IPS DF 19.7 (cell line): ENCODE measurements around the gene HMGN2.
"Not testable (repeated sequence)": the region's sequence is repeated elsewhere in the genome, so short reads cannot be mapped to it uniquely, and the experiment has no call there.

Source experiments
- DNase-seq: peaks from one replicate; pipeline ENCODE4 v3.0.0-alpha.2; 2013; ENCODE audit warnings: low read depth, low spot score

The HMGN2 gene

DNA sequence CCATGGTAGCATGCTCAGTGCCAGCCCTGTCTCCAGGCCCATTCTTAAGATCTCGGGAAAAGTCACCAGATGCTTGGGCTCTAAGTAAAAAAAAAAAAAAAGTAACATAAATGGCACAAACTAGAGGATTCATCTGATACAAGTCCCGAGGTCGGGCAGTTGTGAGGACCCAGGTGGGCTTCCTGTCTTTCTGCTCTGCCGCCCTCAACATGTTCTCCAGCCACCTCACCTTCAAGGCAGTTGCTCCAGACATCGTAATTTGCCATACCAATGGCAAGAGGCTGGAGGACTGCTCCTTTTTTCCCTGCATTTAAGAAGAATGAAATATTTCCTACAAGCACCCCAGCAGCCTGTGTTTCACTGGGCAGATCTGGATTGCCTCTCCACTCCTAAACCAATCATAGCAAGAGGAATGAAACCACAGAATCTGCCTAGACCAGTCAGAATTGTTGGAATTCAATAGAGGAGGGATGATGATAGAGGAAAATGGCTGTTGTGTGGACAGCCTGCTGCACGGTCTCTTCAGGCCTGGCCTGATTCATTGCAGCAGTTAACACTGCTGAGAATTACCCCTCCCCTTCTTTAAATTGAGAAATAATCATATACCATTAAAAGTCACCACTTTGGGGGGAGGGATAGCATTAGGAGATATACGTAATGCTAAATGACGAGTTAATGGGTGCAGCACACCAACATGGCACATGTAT, 5.4 kb downstream of the HMGN2 start:
- no peak for DNase-seq

DNA sequence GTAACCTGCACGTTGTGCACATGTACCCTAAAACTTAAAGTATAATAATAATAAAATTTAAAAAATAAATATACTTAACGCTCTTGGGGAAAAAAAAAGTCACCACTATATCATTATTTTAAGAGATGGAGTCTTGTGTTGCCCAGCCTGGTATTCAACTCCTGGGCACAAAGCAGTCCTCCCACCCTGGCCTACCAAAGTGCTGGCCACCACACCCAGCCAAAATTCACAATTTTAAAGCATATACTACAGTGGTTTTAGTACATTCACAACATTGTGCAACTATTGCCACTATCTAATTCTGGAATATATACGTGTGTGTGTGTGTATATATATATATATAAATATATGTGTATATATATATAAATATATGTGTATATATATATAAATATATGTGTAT, 5.9 kb downstream of the HMGN2 start:
- no peak for DNase-seq

DNA sequence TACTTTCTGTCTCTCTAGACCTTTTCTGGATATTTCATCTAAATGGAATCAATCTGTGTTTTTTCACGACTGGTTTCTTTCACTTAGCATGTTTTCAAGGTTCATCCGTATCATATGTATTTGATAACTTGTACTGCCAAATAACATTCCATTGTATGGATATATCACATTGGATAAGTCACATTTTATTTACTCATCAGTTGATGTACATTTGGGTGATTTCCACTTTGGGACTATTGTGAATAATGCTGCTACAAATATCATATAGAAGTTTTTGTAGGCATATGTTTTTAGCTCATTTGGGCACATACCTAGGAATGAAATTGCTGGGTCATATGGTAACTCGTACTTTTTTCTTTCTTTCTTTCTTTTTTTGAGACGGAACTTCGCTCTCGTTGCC, 6.7 kb downstream of the HMGN2 start:
- DNase-seq = no peak

DNA sequence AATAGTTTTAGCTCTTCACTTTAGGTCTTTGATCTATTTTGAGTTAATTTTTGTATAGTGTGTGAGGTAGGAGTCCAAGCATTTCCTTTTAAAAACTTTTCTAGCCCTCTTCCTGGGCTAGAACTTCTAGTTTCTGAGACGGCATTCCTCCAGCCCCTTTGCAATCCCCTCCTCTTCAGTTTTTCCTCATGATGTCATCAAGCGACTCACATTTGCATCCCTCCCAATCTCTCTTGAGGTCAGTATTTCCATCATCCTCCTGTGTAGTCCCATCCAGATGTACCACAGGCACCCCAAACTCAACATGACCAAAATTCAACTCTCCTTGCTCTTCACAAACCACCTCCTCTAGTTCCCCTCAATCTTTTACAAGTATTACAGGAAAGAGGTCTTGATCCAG, 10.7 kb downstream of the HMGN2 start:
- no peak for DNase-seq

DNA sequence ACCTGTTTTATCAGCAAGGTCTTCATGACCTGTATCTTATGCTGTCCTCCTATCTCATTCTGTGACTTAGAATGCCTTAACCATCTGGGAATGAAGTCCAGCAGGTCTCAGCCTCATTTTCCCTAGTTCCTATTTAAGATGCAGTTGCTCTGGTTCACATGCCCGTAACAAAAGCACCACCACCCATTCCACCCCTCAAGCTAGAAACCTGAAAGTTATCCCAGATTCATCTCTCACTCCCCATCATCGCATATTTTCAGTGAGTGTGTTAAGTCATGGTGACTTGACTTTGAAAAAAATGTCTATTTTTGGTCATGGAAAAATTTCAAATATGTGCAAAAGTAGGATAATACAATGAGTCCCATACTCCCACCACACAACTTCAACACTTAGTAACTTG, 11.7 kb downstream of the HMGN2 start:
- DNase-seq = no peak

DNA sequence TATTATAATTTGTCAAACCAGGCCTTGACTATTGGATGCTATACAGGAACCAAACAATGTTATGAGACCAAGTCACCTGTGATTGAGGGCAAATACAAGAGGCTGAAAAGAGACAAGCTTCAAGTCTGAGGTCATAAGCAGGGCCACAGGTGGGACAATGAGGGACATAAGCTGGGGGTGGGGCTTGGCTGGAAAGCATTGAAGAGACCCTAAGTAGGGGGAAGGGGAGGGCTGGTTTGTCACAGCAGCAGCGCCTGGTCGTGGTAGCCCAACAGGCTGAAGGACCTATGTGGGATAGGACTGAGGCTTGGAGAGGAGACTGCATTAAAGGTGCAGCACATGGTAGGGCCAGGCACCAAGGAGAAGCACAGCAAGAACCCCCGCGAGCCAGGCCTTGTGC, 17.9 kb downstream of the HMGN2 start:
- DNase-seq = no peak

DNA sequence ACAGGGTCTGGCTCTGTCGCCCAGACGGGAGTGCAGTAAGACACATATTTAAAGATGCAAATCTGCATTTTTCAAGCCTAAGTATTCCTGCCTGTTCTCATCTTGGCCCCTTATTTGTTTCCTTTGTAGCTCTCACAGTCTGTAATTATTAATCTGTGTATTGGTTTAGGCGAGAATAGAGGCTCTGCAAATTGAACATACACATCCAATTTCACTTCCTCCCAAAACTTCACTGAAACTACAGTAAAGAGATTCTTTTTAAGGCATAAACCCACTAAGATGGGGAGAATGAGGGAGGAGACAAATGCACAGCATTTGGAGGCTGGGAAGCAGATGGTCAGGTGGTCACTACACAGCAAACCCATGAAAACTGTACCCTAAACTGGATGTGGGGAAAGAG, 21.0 kb downstream of the HMGN2 start:
- DNase-seq = no peak

DNA sequence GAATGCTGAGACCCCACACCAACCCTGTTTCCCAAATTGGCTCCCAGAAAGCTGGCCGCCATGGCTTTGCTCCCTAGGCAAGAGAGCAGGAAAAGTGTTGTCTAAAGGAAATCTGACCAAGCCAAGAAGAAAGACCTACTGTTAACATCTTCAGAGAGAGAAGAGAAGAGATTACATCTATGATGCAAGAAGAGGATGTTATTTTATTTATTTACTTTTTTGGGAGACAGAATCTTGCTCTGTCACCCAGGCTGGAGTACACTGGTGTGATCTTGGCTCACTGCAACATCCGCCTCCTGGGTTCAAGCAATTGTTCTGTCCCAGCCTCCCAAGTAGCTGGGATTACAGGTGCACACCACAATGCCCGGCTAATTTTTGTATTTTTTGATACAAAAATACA, 21.7 kb downstream of the HMGN2 start:
- DNase-seq = no peak

DNA sequence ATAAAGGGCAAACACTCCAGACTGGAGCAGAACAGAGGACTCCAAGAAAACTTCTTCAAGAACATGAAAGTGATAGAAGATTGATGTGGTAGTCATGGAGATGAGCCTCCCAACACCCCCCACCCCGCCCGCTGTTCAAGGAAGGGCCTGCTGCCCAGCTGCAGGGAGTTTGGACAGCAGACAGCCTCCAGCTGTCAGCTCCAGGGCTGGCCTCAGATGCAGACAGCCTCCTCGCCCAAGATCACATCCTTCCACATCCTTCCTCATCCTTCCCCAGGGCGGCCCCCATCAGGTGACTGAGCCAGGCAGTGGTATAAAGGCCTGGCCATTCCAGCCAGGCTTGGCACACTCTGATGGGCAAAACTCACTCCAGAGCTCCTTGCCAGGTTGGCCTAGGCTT, 24.6 kb downstream of the HMGN2 start:
- DNase-seq = no peak

DNA sequence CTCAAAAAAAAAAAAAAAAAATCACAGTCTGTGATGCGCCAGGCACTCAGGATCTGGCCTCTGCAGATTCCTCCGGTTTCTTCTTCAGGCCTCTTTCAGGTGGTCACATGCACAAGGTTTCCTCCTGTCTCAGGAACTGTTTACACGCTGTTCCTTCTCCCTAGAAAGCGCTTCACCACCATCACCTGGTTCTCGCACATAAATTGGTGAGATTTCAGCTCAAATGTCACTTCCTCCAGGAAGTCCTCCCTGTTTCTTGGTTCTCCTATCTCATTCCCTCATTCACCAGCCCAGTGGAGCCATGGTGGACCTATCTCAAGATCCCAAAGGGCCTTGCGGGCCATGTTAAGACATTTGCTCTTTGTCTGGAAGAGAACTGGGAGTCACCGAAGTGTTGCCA, 26.7 kb downstream of the HMGN2 start:
- no peak for DNase-seq

DNA sequence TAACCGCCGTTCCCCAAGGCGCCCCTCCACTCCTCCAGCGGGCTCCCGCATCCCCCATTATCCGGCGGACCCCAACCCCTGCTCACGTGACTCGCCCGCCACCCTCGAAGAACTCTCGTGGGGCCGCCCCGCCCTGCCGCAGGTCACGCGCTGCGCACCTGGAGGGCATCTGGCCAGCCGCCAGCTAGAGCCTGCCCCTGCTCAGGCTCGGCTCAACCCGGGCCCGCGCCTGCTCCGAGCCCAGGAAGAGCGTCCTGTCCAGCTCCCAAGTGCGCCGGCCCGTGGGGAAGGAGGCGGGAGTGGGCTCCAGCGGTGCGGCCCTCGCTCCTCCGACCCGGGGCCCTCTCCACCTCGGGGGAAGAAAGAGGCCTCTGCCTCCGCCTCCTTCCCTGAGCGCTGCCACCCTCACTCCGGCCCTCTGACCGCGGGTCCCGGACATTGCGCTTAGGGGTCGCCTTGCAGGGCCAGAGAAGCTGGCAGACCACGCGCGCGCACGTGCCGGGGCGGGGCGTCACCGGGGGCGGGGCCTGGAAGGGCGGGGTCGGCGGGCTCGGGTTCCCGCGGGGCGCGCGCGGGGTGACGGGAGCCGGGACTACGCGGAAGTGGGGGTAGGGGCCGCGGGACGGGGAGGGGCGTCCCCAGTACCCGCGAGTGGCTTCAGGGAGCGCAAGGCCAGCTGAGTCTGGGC, 28.4 kb downstream of the HMGN2 start:
- DNase-seq = no peak

DNA sequence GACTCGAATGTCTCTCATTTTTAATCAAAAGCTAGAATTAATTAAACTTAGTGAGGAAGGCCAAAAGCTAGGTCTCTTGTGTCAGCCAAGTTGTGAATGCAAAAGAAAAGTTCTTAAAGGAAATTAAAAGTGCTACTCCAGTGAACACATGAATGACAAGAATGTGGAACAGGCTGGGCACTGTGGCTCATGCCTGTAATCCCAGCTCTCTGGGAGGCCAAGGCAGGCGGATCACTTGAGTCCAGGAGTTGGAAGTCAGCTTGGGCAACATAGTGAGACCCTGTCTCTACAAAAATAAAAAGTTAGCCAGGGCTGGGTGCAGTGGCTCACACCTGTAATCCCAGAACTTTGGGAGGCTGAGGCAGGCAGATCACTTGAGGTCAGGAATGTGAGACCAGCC, 38.5 kb downstream of the HMGN2 start:
- DNase-seq = not testable (repeated sequence)

DNA sequence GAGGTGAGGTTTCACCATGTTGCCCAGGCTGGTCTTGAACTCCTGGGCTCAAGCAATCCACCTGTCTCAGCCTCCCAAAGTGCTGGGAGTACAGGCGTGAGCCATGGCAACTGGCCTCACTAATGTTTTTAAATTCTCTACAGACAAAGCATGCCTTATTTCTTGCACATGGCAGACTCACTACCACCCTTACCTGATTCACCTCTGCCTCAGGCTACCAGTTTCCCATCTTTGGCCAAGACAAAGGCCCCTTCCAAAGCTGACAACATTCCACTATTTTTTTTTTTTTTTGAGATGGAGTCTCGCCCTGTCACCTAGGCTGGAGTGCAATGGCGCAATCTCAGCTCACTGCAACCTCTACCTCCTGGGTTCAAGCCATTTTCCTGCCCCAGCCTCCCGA, 43.6 kb downstream of the HMGN2 start:
- not testable (repeated sequence) for DNase-seq

DNA sequence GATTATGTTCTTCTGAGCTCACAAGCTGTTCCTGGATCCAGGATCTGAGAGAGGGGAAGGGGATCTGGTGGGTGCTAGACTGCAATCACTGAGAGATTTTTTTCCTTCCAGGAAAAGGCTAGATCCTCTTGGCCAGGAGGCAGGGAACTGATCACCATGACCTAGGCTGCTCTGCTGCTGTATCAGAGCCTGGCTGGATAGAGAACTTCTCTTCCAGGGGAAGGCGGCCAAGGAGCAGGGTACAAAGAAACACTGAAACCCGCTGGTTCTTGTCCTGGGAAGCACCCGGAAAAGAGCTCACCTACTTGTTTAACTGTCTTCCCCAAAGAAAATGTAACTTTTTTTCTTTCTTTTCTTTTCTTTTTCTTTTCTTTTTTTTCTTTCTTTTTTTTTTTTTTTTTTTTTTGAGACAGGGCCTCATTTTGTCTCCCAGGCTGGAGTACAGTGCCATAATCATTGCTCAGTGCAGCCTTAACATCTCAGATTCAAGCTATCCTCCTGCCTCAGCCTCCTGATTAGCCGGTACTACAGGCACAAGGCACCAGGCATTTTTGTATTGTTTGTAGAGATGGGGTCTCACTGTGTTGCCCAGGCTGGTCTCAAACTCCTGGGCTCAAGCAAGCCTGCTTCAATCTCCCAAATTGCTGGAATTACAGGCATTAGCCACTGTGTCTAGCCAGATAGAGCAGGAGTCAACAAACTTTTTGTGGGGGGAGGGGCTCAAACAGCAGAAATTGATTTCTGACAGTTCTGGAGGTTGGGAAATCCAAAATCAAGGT, 44.9 kb downstream of the HMGN2 start:
- no peak for DNase-seq

DNA sequence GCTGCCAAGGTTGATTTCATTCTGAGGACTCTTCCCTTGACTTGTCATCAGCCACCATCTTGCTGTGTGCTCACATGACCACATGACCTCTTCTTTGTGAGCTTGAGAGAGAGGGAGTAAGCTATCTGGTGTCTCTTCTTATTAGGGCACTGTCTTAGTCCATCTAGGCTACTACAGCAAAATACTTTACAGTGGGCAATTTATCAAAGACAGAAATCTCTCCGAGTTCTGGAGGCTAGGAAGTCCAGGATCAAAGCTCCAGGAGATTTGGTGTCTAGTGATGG, 45.5 kb downstream of the HMGN2 start:
- no peak for DNase-seq

DNA sequence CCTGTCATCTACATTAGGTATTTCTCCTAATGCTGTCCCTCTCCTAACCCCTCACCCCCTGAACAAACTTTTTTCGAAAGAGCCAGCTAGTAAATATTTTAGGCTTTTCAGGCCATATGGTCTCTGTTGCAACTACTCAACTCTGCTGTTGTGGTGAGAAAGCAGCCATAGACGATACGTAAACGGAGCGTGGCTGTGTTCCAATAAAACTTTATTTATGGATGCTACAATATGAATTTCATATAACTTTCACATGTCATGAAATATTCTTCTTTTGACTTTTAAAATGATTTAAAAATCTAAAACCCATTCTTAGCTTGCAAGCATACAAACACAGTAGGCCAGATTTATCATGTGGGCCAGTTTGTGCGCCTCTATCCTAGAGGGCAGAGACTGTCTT, 46.1 kb downstream of the HMGN2 start:
- DNase-seq = no peak

DNA sequence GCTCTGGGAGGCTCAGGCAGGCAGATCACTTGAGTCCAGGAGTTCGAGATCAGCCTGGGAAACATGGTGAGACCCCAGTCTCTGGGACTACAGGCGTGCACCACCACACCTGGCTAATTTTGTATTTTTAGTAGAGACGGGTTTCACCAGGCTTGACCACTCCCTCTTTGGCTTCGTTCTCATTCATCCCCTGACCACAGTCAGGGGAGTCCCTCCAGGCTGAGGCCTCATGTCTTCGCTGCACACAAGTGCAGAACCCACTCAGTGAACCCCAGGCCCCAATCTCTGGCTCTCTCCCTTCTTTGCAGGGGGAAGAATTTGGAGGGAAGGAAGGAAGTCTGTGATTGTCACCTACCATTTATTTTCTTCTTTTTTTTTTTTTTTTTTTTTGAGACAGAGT, 48.1 kb downstream of the HMGN2 start:
- no peak for DNase-seq

DNA sequence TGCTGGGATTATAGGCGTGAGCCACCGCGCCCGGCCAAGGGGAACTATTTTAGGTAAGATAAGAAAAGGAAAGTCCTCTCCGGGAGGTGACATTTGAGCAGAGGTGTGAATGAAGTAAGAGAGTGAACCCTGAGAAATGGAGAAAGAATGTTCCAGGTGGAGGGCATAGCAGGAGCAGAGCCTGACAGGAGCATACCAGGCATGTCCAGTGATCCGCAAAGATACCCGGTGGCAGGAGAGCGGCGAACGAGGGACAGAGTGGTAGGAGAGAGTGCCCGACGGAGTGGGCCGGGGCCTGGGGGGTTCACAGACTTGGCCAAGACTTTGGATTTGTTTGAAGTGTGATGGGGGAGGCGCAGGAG, 49.4 kb downstream of the HMGN2 start:
- no peak for DNase-seq

DNA sequence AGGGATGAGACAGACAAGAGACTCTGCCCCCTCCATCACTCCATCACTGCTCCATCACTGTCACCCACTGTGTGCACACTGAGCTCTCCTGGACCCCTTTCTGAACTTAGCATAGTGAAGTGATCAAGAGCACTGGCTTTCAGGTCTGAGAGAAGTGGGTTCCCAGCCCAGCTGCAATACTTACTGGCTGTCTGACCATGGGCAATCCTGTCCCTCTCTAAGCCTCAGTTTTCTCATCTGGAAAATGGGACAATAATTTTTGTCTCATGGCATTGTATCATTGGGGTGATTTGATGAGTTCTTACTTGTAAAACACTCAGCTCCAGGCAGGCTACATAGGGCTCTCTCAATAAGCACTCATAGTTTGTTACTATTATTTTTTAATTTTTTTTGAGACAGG, 49.8 kb downstream of the HMGN2 start:
- no peak for DNase-seq

DNA sequence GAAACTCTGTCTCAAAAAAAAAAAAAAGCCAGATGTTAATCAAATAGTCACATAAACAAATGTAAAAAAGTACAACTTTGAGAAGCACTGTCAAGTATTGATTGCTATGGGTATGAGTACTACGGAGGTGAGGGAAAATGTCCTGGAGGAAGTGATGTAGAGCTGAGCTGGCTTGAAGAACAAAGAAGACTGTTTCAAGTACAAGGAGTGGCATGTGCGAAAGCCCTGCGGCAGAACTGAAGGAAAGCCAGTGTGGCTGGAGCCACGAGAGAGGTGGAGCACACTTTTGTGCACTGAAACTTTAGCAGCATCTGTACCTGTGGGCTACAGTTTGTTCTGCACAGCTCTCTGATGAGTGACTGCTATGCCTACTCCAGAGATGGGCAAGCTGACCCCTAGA, 51.9 kb downstream of the HMGN2 start:
- DNase-seq = no peak
